K562 (cell line): Measurements from ENCODE around the gene RNF207. TPM values are rescaled to one million over a fixed set of nuclear protein-coding genes. Genes with fewer than 3 reads are reported as not detected.

Experiments used
- ARHGAP35 ChIP-seq: fragments of 450-650 bp; IDR thresholded peaks from 2 replicates; pipeline ENCODE4 v1.6.1; 2018; ENCODE audit not compliant: partially characterized antibody
- ARNT ChIP-seq, 2 experiments: fragments of 450-650 bp; IDR thresholded peaks; 2 replicates each; pipeline ENCODE4 v1.6.1; 2016; ENCODE audit warnings: mild to moderate bottlenecking in 1 of 2
- BCOR ChIP-seq: fragments of 450-650 bp; IDR thresholded peaks from 2 replicates; pipeline ENCODE4 v1.6.1; 2016
- BHLHE40 ChIP-seq: IDR thresholded peaks from 2 replicates; pipeline ENCODE4 v1.6.1; 2011; ENCODE audit warnings: low read length, improper control_type of control experiment
- CEBPZ ChIP-seq: fragments of 150-350 bp; IDR thresholded peaks from 2 replicates; pipeline ENCODE4 v1.6.1; 2014; ENCODE audit warnings: low read depth, mild to moderate bottlenecking, low read length, borderline replicate concordance
- DNMT1 ChIP-seq: fragments of 450-650 bp; IDR thresholded peaks from 2 replicates; pipeline ENCODE4 v1.6.1; 2016; ENCODE audit warnings: antibody characterized with exemption, mild to moderate bottlenecking
- EHMT2 ChIP-seq: fragments of 450-650 bp; IDR thresholded peaks from 2 replicates; pipeline ENCODE4 v1.6.1; 2018; ENCODE audit warnings: antibody characterized with exemption
- GABPA ChIP-seq: fragments of 200-800 bp; sonication (Bioruptor generic); conservative IDR thresholded peaks from 2 replicates; pipeline ENCODE4 v1.6.1; 2016; ENCODE audit warnings: low read depth, missing genetic modification characterization, missing compliant biosample characterization
- GTF2A2 ChIP-seq: IDR thresholded peaks from 2 replicates; pipeline ENCODE4 v1.6.1; 2016; ENCODE audit warnings: mild to moderate bottlenecking, missing genetic modification characterization, missing compliant biosample characterization
- HBP1 ChIP-seq: fragments of 450-650 bp; formaldehyde crosslinking; IDR thresholded peaks from 2 replicates; pipeline ENCODE4 v1.4.0; 2022; ENCODE audit warnings: missing genetic modification characterization
- JUNB ChIP-seq: fragments of 450-650 bp; formaldehyde crosslinking; conservative IDR thresholded peaks from 2 replicates; pipeline ENCODE4 v1.4.0; 2020; ENCODE audit warnings: mild to moderate bottlenecking
- MNT ChIP-seq, 2 experiments: fragments of 450-650 bp; conservative IDR thresholded peaks; 2 replicates each; pipeline ENCODE4 v1.6.1; 2017; ENCODE audit warnings: mild to moderate bottlenecking in 2 of 2, moderate library complexity in 2 of 2
- NCOA6 ChIP-seq: fragments of 450-650 bp; IDR thresholded peaks from 2 replicates; pipeline ENCODE4 v1.6.1; 2017; ENCODE audit warnings: mild to moderate bottlenecking
- SIRT6 ChIP-seq: IDR thresholded peaks from one replicate; pipeline ENCODE4 v1.6.1; 2012; ENCODE audit warnings: low read depth, mild to moderate bottlenecking, control low read depth, inconsistent platforms, low read length, moderate library complexity
- SMARCA4 ChIP-seq: fragments of 450-650 bp; IDR thresholded peaks from 2 replicates; pipeline ENCODE4 v1.6.1; 2016
- SREBF2 ChIP-seq: sonication (generic); formaldehyde crosslinking; IDR thresholded peaks from 2 replicates; pipeline ENCODE4 v1.4.0; 2020; ENCODE audit warnings: mild to moderate bottlenecking, missing genetic modification reagents
- YBX1 ChIP-seq: fragments of 450-650 bp; IDR thresholded peaks from 2 replicates; pipeline ENCODE4 v1.7.1; 2016; ENCODE audit warnings: mild to moderate bottlenecking
- ZNF445 ChIP-seq: fragments of 250-450 bp; sonication (Bioruptor Pico); IDR thresholded peaks from 2 replicates; pipeline ENCODE4 v1.4.0; 2020; ENCODE audit warnings: low read depth, mild to moderate bottlenecking, moderate library complexity
- ZNF764 ChIP-seq: fragments of 250-450 bp; sonication (Bioruptor Pico); IDR thresholded peaks from 2 replicates; pipeline ENCODE4 v1.4.0; 2020; ENCODE audit warnings: low read depth, mild to moderate bottlenecking, moderate library complexity
- polyA plus RNA-seq, 8 experiments: library from polyadenylated mRNA; depleted of rRNA in 4 of 8; stranded (reverse) in 5 of 8; unstranded in 3 of 8; fragments of >200 nt; fragmentation: Nextera tagmentation in 2 of 8; fragmentation: Illumina TruSeq in 1 of 8; extraction: Ambion mirVana in 2 of 8; extraction: Trizol in 1 of 8; gene quantifications; 2 replicates each; pipeline versions ENCODE4 v1.2.1 to v1.2.3, GENCODE V29; 2011 to 2014; ENCODE audit warnings: inconsistent platforms in 1 of 8, missing spikeins in 1 of 8
- total RNA-seq, 7 experiments: library from RNA; depleted of rRNA in 6 of 7; stranded (reverse); fragments of >200 nt in 6 of 7; fragmentation: Illumina TruSeq in 2 of 7; extraction: Trizol in 2 of 7; gene quantifications; 2 replicates each; pipeline versions ENCODE4 v1.2.1 to v1.2.3, GENCODE V29; 2011 to 2021; ENCODE audit warnings: low replicate concordance in 1 of 7
- TF ChIP-seq, protein P1 (sequence below): sonication (generic); formaldehyde crosslinking; IDR thresholded peaks from 2 replicates; pipeline ENCODE4 v1.8.1; 2023; ENCODE audit warnings: mild to moderate bottlenecking, missing genetic modification reagents

RNF207 gene
- total and polyA plus RNA-seq, 9 of the 15 experiments (the other 6 are each of a cell fraction or from before 2014, with no cell fraction given) = 2.7 to 30.6 (median 12.9) TPM

GRCh38 chr1:6199298-6200187 is 6.4 kb upstream of the RNF207 start, which contains the start of gene RPL22 (continued):
- TF ChIP-seq ZNF764 (CRISPR knock-in tag) (no peak), EHMT2 (peak; percentile 64; the same call in 1 of the 2 replicates), JUNB (no peak), SIRT6 (no peak), GTF2A2 (tag) (no peak), HBP1 (CRISPR knock-in tag) (peak; percentile 66; the same call in 1 of the 2 replicates), CEBPZ (no peak; the same call in 1 of the 2 replicates), GABPA (tag) (no peak), MNT (conservative IDR thresholded peaks at IDR 0.05) (peak; percentile 94 to 97), DNMT1 (no peak), YBX1 (no peak), BHLHE40 (peak; percentile 92), ZNF445 (CRISPR knock-in tag) (no peak), ARHGAP35 (no peak), SMARCA4 (no peak; the same call in 1 of the 2 replicates), ARNT (IDR thresholded peaks at IDR 0.05) (no peak), BCOR (peak; percentile 42; the same call in 1 of the 2 replicates), NCOA6 (peak; percentile 77; the same call in 1 of the 2 replicates), SREBF2 (no peak)
- TF ChIP-seq, protein P1, sequence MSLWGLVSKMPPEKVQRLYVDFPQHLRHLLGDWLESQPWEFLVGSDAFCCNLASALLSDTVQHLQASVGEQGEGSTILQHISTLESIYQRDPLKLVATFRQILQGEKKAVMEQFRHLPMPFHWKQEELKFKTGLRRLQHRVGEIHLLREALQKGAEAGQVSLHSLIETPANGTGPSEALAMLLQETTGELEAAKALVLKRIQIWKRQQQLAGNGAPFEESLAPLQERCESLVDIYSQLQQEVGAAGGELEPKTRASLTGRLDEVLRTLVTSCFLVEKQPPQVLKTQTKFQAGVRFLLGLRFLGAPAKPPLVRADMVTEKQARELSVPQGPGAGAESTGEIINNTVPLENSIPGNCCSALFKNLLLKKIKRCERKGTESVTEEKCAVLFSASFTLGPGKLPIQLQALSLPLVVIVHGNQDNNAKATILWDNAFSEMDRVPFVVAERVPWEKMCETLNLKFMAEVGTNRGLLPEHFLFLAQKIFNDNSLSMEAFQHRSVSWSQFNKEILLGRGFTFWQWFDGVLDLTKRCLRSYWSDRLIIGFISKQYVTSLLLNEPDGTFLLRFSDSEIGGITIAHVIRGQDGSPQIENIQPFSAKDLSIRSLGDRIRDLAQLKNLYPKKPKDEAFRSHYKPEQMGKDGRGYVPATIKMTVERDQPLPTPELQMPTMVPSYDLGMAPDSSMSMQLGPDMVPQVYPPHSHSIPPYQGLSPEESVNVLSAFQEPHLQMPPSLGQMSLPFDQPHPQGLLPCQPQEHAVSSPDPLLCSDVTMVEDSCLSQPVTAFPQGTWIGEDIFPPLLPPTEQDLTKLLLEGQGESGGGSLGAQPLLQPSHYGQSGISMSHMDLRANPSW = no peak
